ENCODE results near the gene TENT5C. TPM values are rescaled to one million over a fixed set of nuclear protein-coding genes. Genes with fewer than 3 reads are reported as not detected.

TENT5C gene
- total and polyA plus RNA-seq, 7 experiments from 2014 or later: 0.91 to 47.0 (median 3.9) TPM

DNA sequence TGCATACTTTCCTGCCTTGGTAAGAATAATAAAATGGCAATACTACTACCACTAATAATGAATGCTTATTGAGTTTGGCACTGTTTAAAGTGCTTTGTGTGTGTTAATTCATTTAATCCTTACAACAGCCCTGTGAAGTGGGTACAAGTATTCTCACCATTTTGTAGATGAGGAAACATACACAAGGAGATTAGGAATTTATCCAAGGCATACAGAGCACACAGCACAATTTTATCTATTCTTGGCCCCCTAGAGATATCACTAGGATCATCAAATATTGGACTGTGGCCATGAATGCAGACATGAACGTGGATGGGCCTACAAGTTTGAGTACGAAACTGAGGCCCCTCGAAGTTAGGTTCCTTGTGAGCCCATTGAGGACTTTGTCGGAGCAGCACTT is 39.5 kb downstream of the TENT5C start:
- H3K36me3 Mint-ChIP-seq: peaks cover 0 to 3% (median 0%) of the 10 kb centered on the region in 5 donors
- DNase-seq (no peak), ATAC-seq (no peak)
- no peak overlapping the region for H3K27ac Mint-ChIP-seq
- H3K9me3 ChIP-seq (ENCODE audit: control insufficient read depth in 2 of 3, low read length in 3 of 3): no peaks in the 10 kb centered on the region
- no peak overlapping the region for H3K27ac ChIP-seq (ENCODE audit: low read depth, low read length)
- intact Hi-C loops (cut with micrococcal nuclease): no loop called here
- ChIA-PET CTCF (no interaction called here), POLR2A (no interaction called here)
- no peaks in the 10 kb centered on the region for H3K27me3 ChIP-seq (ENCODE audit: control insufficient read depth in 2 of 2, insufficient read depth in 2 of 2, low read length in 2 of 2)
- H3K9me3 Mint-ChIP-seq: no peaks in the 10 kb centered on the region
- H3K4me3 Mint-ChIP-seq: no peak overlapping the region
- H3K36me3 ChIP-seq (ENCODE audit: control insufficient read depth in 2 of 3, insufficient read depth in 3 of 3, low read length in 3 of 3): no peaks in the 10 kb centered on the region
- H3K4me1 ChIP-seq (ENCODE audit: control insufficient read depth in 2 of 2, insufficient read depth in 2 of 2, low read length in 2 of 2): peaks cover 15 to 16% of the 10 kb centered on the region in 2 donors
- peaks cover 8 to 22% (median 15%) of the 10 kb centered on the region in 7 donors for H3K4me1 Mint-ChIP-seq
- H3K27me3 Mint-ChIP-seq: peaks cover 21 to 38% (median 34%) of the 10 kb centered on the region in 5 donors
- no peak overlapping the region for H3K4me3 ChIP-seq (ENCODE audit: low read length)

DNA sequence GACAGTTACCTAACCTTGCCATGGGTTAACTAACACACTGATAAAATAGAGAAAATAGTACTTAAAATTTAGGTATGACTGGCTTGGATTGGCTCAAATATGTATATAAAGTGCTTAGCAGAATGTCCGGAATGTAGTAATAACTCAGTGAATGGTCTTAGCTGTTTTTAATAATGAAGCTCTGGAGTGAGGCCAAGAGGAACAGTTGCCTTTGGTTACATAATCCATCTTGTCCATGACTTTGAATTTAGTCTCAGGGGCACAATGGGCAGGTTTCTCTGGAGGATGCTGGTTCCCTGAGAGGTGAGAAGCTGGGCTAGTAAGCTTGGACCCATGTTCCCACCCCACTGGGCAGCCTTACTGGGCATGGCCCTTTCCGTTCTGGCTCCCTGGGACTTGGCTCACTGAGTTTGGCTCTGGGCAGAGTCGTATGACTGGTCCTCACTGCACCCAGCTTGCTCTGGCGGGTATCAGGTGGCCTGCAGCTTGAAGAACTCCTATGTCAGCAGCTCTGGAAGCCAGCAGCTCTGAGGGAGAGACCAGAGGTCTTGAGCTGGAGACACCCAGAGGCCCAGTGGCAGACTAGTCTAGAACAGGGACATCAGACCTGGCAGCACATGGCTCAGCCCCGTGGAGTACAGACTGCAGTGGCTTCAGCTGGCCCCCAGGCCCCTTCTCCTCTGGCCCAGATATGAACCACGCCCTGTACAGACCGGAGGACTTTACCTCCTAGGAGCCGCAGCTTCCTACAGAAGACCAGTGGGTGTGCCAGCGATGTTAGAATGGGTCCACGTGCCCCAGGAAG is 40.4 kb downstream of the TENT5C start:
- H3K27ac ChIP-seq (ENCODE audit: low read depth, low read length): no peak overlapping the region
- Mint-ChIP-seq H3K27ac (peak overlapping the region in 1 of 9 donors; percentile 20), H3K4me1 (peaks cover 8 to 26% (median 19%) of the 10 kb centered on the region in 7 donors), H3K27me3 (peaks cover 25 to 45% (median 38%) of the 10 kb centered on the region in 5 donors), H3K9me3 (no peaks in the 10 kb centered on the region), H3K36me3 (peaks cover 0 to 3% (median 0%) of the 10 kb centered on the region in 5 donors), H3K4me3 (no peak overlapping the region)
- H3K27me3 ChIP-seq (ENCODE audit: control insufficient read depth in 2 of 2, insufficient read depth in 2 of 2, low read length in 2 of 2): no peaks in the 10 kb centered on the region
- DNase-seq (no peak), ATAC-seq (no peak)
- H3K9me3 ChIP-seq (ENCODE audit: control insufficient read depth in 2 of 3, low read length in 3 of 3): no peaks in the 10 kb centered on the region
- intact Hi-C loops (cut with micrococcal nuclease): no loop called here
- no peak overlapping the region for H3K4me3 ChIP-seq (ENCODE audit: low read length)
- H3K36me3 ChIP-seq (ENCODE audit: control insufficient read depth in 2 of 3, insufficient read depth in 3 of 3, low read length in 3 of 3): no peaks in the 10 kb centered on the region
- H3K4me1 ChIP-seq (ENCODE audit: control insufficient read depth in 2 of 2, insufficient read depth in 2 of 2, low read length in 2 of 2): peaks cover 15 to 25% of the 10 kb centered on the region in 2 donors
- ChIA-PET CTCF (interaction anchor here (0.7 kb wide), 1 partner anchor 111 kb away, joined by 3 read pairs; no protein-coding TSS in a partner anchor), POLR2A (interaction anchor here (0.6 to 1.4 kb wide), 2 partner anchors 9 to 12 kb away, joined by 3 to 4 read pairs; no protein-coding TSS in a partner anchor)

DNA sequence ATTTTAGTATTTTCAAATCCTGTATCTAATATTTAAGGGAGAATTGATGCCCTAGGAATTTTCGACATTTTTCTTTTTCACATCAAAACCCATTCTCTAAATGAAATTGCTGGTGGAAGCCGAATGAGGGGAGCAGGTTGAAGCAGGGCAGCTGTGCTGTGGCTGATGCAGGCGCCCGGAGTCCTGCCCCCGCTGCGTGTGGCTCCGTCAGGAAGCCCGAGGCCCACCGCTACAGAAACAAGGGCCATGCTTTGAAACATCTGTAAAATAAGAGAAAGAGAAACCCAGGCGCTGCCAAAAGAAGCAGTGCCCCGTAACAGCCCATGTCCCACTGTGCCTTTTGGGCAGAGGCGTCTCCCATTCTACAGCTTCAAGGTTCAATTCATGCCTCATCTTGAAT is 41.1 kb downstream of the TENT5C start:
- intact Hi-C loops (cut with micrococcal nuclease): no loop called here
- H3K9me3 Mint-ChIP-seq: no peaks in the 10 kb centered on the region
- H3K36me3 ChIP-seq (ENCODE audit: control insufficient read depth in 2 of 3, insufficient read depth in 3 of 3, low read length in 3 of 3): no peaks in the 10 kb centered on the region
- no peaks in the 10 kb centered on the region for H3K27me3 ChIP-seq (ENCODE audit: control insufficient read depth in 2 of 2, insufficient read depth in 2 of 2, low read length in 2 of 2)
- no peak overlapping the region for H3K27ac ChIP-seq (ENCODE audit: low read depth, low read length)
- no peak for ATAC-seq
- H3K4me1 ChIP-seq (ENCODE audit: control insufficient read depth in 2 of 2, insufficient read depth in 2 of 2, low read length in 2 of 2): peaks cover 15 to 32% of the 10 kb centered on the region in 2 donors
- no peaks in the 10 kb centered on the region for H3K9me3 ChIP-seq (ENCODE audit: control insufficient read depth in 2 of 3, low read length in 3 of 3)
- H3K4me3 Mint-ChIP-seq: no peak overlapping the region
- H3K36me3 Mint-ChIP-seq: peaks cover 0 to 6% (median 0%) of the 10 kb centered on the region in 5 donors
- H3K27me3 Mint-ChIP-seq: peaks cover 26 to 48% (median 41%) of the 10 kb centered on the region in 5 donors
- DNase-seq: no peak
- H3K27ac Mint-ChIP-seq: no peak overlapping the region
- ChIA-PET POLR2A (interaction anchor here (0.6 to 1.4 kb wide), 2 partner anchors 9 to 12 kb away, joined by 3 to 4 read pairs; no protein-coding TSS in a partner anchor), CTCF (no interaction called here)
- peaks cover 11 to 30% (median 23%) of the 10 kb centered on the region in 7 donors for H3K4me1 Mint-ChIP-seq
- H3K4me3 ChIP-seq (ENCODE audit: low read length): no peak overlapping the region

DNA sequence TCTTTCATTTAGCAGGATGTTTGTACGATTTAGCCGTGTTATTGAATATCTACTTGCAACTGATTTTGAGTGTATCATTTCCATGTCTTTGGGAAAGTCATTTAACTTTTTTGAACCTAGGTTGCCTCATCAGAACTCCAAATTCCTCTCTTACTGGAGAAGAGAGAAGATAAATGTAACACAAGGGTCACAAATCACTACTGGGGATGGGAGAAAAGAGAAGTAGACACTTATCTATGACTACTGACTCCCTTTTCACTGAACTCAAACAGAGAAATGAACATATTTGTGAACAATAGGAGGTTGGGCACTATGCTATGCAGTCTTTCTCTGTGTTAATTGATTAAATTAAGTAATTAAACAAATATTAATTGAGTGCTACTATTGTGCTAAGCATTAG is 42.2 kb downstream of the TENT5C start:
- ATAC-seq (no peak), DNase-seq (no peak)
- Mint-ChIP-seq H3K27ac (no peak overlapping the region), H3K9me3 (no peaks in the 10 kb centered on the region), H3K27me3 (peaks cover 26 to 56% (median 48%) of the 10 kb centered on the region in 5 donors), H3K4me3 (no peak overlapping the region), H3K4me1 (peaks cover 19 to 37% (median 30%) of the 10 kb centered on the region in 7 donors), H3K36me3 (peaks cover 0 to 11% (median 0%) of the 10 kb centered on the region in 5 donors)
- ChIA-PET POLR2A (no interaction called here), CTCF (no interaction called here)
- Histone ChIP-seq H3K36me3 (ENCODE audit: control insufficient read depth in 2 of 3, insufficient read depth in 3 of 3, low read length in 3 of 3) (no peaks in the 10 kb centered on the region), H3K27ac (ENCODE audit: low read depth, low read length) (no peak overlapping the region), H3K4me1 (ENCODE audit: control insufficient read depth in 2 of 2, insufficient read depth in 2 of 2, low read length in 2 of 2) (peaks cover 15 to 43% of the 10 kb centered on the region in 2 donors), H3K4me3 (ENCODE audit: low read length) (no peak overlapping the region), H3K9me3 (ENCODE audit: control insufficient read depth in 2 of 3, low read length in 3 of 3) (no peaks in the 10 kb centered on the region), H3K27me3 (ENCODE audit: control insufficient read depth in 2 of 2, insufficient read depth in 2 of 2, low read length in 2 of 2) (no peaks in the 10 kb centered on the region)
- intact Hi-C loops (cut with micrococcal nuclease): no loop called here

DNA sequence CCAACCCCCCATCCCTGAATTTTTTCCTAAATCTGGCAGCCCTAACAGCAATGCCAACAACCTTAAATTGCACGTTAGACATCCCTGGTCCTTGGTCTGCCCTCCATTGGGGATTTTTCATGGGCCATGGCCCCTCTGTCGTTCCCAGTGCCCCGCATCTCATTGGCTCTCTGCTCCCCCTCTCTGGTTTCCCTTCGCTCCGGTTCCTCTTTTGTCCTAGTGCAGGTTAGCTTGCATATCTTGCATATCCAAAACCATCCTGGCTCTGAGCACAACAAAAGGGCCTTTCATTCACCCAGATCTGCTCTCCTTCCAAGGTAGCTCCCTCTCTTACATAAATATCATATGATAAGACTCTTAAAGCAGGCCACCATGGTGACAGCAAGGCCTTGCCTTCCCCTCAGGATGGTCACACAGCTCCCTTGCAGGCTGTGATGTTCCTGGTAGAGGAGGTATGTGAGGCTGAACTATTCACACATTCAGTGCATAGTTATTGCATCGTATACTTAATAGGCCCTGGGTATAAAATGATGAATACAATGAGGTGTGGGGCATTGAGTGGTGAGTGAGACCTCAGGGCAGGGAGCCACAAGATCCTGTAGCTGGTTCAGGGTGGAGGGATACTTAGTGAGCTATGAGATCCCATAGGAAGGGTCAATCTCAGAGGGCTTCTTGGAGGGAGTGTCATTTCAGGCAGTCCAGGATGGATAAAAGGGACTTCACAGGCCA is 45.2 kb downstream of the TENT5C start:
- peaks cover 0 to 14% (median 0%) of the 10 kb centered on the region in 5 donors for H3K36me3 Mint-ChIP-seq

DNA sequence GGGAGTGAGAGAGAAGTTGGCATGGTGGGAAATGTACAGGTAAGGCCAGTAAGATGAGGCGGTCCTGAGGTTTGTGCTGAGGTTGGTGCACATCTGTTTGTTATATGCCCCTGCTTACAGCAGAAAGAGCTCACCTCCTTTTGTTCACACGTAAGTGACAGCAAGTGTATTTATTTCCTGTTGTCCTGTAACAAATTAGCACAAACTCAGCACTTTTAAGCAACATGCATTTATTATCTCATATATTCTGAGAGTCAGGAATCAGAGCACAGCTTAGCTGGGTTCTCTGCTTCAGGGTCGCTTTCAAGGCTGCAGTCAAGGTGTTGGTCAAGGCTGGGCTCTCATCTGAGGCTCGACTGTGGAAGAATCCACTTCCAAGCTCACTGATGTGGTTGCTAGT is 45.8 kb downstream of the TENT5C start:
- CTCF ChIA-PET: no interaction called here
- H3K4me1 Mint-ChIP-seq: peaks cover 51 to 67% (median 66%) of the 10 kb centered on the region in 7 donors
- POLR2A ChIA-PET: interaction anchor here (0.9 kb wide), 1 partner anchor 45 kb away, joined by 3 read pairs; no protein-coding TSS in a partner anchor
- H3K27me3 Mint-ChIP-seq: peaks cover 16 to 57% (median 35%) of the 10 kb centered on the region in 5 donors
- H3K4me1 ChIP-seq (ENCODE audit: control insufficient read depth in 2 of 2, insufficient read depth in 2 of 2, low read length in 2 of 2): peaks cover 45 to 64% of the 10 kb centered on the region in 2 donors
- no peaks in the 10 kb centered on the region for H3K36me3 ChIP-seq (ENCODE audit: control insufficient read depth in 2 of 3, insufficient read depth in 3 of 3, low read length in 3 of 3)
- DNase-seq (no peak), ATAC-seq (no peak)
- H3K27ac Mint-ChIP-seq: no peak overlapping the region
- intact Hi-C loops (cut with micrococcal nuclease): no loop called here
- no peak overlapping the region for H3K4me3 Mint-ChIP-seq
- peaks cover 0 to 14% (median 0%) of the 10 kb centered on the region in 5 donors for H3K36me3 Mint-ChIP-seq
- no peak overlapping the region for H3K27ac ChIP-seq (ENCODE audit: low read depth, low read length)
- H3K9me3 ChIP-seq (ENCODE audit: control insufficient read depth in 2 of 3, low read length in 3 of 3): no peaks in the 10 kb centered on the region
- no peaks in the 10 kb centered on the region for H3K9me3 Mint-ChIP-seq
- no peaks in the 10 kb centered on the region for H3K27me3 ChIP-seq (ENCODE audit: control insufficient read depth in 2 of 2, insufficient read depth in 2 of 2, low read length in 2 of 2)
- no peak overlapping the region for H3K4me3 ChIP-seq (ENCODE audit: low read length)

More for the DNA sequence above, 45.2 kb downstream of the TENT5C start:
- peaks cover 40 to 60% of the 10 kb centered on the region in 2 donors for H3K4me1 ChIP-seq (ENCODE audit: control insufficient read depth in 2 of 2, insufficient read depth in 2 of 2, low read length in 2 of 2)
- H3K27me3 ChIP-seq (ENCODE audit: control insufficient read depth in 2 of 2, insufficient read depth in 2 of 2, low read length in 2 of 2): no peaks in the 10 kb centered on the region
- no peak overlapping the region for H3K27ac ChIP-seq (ENCODE audit: low read depth, low read length)
- intact Hi-C loops (cut with micrococcal nuclease): no loop called here
- H3K36me3 ChIP-seq (ENCODE audit: control insufficient read depth in 2 of 3, insufficient read depth in 3 of 3, low read length in 3 of 3): no peaks in the 10 kb centered on the region
- Mint-ChIP-seq H3K9me3 (no peaks in the 10 kb centered on the region), H3K4me1 (peaks cover 45 to 61% (median 60%) of the 10 kb centered on the region in 7 donors), H3K27ac (peak overlapping the region in 2 of 9 donors; percentile 9 to 35), H3K27me3 (peaks cover 18 to 51% (median 37%) of the 10 kb centered on the region in 5 donors), H3K4me3 (no peak overlapping the region)
- ATAC-seq (no peak), DNase-seq (no peak)
- no peak overlapping the region for H3K4me3 ChIP-seq (ENCODE audit: low read length)
- ChIA-PET CTCF (no interaction called here), POLR2A (interaction anchor here (0.9 kb wide), 1 partner anchor 45 kb away, joined by 3 read pairs; no protein-coding TSS in a partner anchor)
- no peaks in the 10 kb centered on the region for H3K9me3 ChIP-seq (ENCODE audit: control insufficient read depth in 2 of 3, low read length in 3 of 3)
